CD4-positive, alpha-beta T cell treated with Interleukin-17A for 4 hours (primary cell): ENCODE measurements around the gene IHH.
A peak's percentile ranks its signal among the peaks of the same experiment; 100 is the strongest.

Source experiments
- DNase-seq: peaks from one replicate; pipeline ENCODE4 v3.0.0-alpha.2; 2020; ENCODE audit warnings: mixed read lengths

The IHH gene

GRCh38 chr2:219073413-219074129, 12.8 kb upstream of the IHH start:
- peak; percentile 25 for DNase-seq

GRCh38 chr2:219072741-219073250, 12.1 kb upstream of the IHH start:
- no peak for DNase-seq

GRCh38 chr2:219071131-219071816, 10.6 kb upstream of the IHH start:
- DNase-seq, result no peak

GRCh38 chr2:219065484-219065883, 4.8 kb upstream of the IHH start:
- DNase-seq, result no peak

- no peak for DNase-seq
Measured at GRCh38 chr2:219062081-219062480, 1.4 kb upstream of the IHH start.

GRCh38 chr2:219059725-219060682, 717 bp downstream of the IHH start:
- DNase-seq, result no peak

GRCh38 chr2:219059375-219059724, 1.4 kb downstream of the IHH start:
- DNase-seq, result no peak

- DNase-seq, result no peak
Measured at GRCh38 chr2:219058541-219059374, 2.0 kb downstream of the IHH start.

- peak; percentile 80 for DNase-seq
Measured at GRCh38 chr2:219057709-219058540, 2.8 kb downstream of the IHH start.

GRCh38 chr2:219056896-219057708, 3.6 kb downstream of the IHH start:
- no peak for DNase-seq

- no peak for DNase-seq
Measured at GRCh38 chr2:219056176-219056895, 4.4 kb downstream of the IHH start.

GRCh38 chr2:219054956-219055903, 5.5 kb downstream of the IHH start:
- DNase-seq, result no peak

GRCh38 chr2:219049282-219049681, 11.4 kb downstream of the IHH start:
- DNase-seq, result no peak

- DNase-seq, result peak; percentile 27
Measured at GRCh38 chr2:219045937-219046550, 14.7 kb downstream of the IHH start.

- DNase-seq, result no peak
Measured at GRCh38 chr2:219042750-219043149, 18.0 kb downstream of the IHH start.

- no peak for DNase-seq
Measured at GRCh38 chr2:219042157-219042556, 18.6 kb downstream of the IHH start.

GRCh38 chr2:219041252-219041651, 19.5 kb downstream of the IHH start, which contains the start of gene CFAP65:
Gene CFAP65, minus strand, starts transcription at chr2:219041516. Its CDS starts 2,468 bp downstream, at chr2:219039048.
- no peak for DNase-seq

GRCh38 chr2:219038600-219038999, 22.1 kb downstream of the IHH start:
- DNase-seq, result no peak
